Measurements from ENCODE around the gene FXR1.
"Not testable (repeated sequence)": the region's sequence is repeated elsewhere in the genome, so short reads cannot be mapped to it uniquely, and the experiment has no call there.

The FXR1 gene

DNA sequence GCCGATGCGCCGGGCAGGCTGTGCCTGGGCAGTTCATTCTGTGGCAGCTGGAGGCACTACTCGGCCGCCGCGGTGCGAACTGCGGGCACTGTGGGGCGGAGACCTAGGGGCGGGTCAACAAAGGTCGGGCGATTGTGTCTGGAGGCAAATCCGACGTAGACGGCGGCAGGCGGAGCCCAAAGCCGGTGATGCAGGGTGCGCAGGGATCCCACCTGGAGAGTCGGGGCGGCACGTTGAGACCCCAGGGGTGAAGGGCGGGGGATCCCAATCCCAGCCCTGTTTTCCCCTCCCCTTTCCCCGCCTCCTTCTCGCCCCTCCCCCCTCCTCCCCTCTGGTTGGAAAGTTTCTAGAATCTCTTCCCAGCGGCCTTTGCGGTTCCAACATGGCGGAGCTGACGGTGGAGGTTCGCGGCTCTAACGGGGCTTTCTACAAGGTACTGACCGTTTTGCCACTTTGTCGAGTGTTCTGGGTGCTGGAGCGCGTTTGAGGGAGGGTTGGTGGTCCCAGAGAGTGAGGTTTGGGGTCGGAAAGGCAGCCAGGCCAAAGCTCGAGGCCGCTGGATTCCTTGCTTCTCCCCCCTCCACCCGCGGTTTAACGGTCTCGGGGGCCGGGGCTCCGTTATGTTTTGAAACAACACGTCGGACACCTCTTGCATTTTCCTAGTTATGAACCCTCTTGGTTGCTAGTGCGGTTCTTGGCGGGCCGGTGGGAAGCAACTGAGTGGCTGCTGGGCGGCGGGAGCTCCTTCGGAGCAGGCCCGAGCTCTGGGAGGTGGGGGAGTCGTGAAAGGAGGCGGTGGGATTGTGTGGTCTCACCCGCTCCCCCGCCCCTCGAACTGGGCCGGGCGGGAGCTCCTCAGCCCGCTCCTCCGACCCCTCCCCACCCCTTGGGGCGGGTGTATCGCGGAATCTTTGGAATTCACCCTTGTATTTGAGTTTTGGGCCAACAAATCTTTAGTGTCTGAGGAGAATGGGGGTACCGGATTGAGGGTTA is at the start of gene FXR1:
Gene FXR1, plus strand, starts transcription at position 367 of the 993 bp plus-strand sequence. Its CDS starts 16 bp downstream, at position 383.
- DNase-seq: peak; percentile 77

DNA sequence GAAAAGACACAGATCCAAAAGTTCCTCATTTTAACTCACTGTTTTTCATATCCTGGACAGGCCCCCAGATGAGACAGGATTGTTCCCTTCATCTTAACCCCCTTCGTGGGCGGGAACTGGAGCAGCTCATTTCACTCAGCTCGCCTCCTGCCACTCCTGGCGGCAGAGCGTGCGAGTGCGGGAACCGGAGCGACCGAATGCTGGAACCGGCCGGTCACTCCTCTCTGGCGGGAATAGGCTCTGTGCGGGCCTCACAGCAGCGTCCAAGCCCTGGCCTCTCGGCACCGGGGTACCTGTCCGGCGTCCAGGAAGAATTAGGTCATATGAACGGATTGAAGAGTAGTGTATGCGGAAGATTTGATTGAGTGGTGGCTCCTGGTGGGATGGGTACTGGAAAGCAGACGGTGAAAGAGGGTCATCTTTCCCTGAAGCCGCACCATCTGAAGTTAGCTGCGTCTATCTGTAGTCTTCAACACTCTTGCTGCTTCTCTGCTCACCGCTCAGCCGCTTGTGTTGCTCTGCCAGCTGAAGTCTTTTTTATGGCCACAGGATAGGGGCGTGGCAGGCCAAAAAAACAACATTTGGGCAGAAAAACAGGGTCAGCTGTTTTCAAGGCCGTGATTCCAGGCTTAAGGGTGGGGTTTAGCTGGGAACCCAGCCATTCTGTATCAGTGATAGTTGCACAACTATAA is 42.3 kb upstream of the FXR1 start:
- no peak for DNase-seq

DNA sequence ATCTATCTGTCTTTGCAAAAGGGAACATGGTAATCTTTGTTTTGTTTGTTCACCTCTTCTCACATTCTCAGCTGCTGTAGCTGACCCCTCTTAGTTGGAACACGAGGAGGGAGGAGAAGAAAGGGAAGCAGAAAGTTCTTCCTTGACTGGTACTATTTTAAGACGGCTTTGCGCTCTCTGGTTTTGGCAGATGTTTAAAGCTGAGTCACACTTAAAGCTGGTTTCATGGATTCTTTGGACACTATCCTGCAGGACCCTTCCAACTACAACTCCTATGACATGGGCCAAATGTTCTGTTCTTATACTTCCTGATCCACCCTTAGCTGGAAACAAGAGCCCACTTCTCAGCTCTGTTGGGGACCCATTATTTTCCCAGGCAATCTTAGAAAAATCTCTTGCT is 40.6 kb upstream of the FXR1 start:
- no peak for DNase-seq

DNA sequence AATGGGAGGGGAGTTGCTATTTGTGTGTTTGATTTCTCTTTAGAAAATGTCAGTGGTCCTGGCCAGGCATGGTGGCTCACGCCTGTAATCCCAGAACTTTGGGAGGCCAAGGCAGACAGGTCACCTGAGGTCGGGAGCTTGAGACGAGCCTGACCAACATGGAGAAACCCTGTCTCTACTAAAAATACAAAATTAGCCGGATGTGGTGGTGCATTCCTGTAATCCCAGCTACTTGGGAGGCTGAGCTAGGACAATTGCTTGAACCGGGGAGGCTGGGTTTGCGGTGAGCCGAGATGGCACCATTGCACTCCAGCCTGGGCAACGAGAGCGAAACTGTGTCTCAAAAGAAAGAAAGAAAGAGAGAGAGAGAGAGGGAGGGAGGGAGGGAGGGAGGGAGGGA is 40.0 kb upstream of the FXR1 start:
- not testable (repeated sequence) for DNase-seq

DNA sequence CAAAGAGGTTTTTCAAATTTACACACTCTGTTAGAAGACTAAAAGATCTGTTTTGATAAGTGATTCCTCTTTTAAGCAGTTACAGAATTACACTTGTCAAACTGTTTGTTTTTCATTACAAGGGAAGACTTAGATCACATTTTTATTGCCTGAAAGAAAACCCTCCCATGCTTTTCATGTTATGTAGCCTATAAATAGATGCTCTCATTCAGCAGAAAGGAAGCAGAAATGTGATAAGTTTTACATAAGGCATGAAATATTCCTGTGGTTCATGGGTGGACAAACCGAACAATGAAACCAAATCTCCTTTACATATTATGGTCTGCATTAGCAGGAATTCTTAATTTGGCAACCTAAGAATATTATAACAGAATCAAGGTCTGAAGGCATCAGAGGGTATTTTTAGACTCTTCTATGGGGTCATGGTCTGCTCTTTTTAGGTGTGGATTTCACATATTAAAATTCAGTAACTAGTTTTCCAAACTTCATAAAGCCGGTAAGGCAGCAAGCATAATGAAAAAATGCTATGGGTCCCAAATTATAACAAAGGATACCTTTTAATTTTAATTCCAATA is 37.3 kb upstream of the FXR1 start:
- DNase-seq: no peak

DNA sequence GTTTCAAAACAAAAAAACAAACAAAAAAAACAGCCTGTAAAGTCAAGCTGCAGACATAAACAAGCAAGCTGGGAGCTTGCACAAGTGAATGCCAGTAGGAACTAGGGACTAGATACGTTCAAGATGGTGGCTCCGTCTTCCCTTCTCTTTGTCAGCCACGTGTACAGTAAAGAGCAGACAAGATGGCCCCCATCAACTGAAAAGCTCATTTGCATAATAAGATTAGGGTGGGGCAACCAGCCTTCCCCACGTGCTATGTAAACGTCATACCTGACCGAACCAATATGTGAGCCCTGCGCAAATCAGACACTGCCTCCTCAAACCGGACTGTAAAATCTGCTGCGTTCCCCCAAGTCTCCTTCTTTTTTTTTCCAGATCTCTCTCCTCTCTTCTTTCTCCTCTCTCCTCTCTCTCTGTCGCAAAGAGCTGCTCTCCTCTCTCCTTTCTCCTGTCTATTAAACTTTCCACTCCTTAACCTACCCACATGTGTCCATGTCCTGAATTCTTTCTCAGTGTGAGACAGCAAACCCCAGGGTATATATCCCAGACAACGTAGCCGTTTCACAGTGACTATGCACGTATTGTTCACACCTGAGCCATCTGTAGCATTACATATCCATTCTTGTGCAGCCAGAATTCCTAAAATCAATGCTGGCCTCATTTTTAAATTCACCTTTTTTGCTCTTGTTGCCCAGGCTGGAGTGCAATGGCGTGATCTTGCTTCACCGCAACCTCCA is 31.2 kb upstream of the FXR1 start:
- no peak for DNase-seq

DNA sequence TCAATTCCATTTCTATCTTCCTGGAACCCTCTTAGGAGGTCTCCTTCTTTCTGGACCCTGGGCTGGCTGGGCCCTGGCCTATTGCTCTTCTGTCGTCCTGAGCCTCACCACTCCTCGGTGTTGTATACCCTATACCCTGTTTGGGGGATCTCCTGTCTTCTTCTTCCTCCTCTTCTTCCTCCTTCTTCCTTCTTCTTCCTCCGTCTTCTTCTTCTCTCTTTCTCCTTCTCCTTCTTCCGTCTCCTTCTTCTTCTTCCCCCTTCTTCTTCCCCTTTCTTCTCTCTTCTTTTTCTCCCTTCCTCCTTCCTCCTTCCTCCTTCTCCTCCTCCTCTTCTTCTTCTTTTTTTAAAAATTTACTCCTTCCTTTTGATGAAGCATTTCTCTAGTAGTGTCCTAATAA is 30.4 kb upstream of the FXR1 start:
- no peak for DNase-seq

DNA sequence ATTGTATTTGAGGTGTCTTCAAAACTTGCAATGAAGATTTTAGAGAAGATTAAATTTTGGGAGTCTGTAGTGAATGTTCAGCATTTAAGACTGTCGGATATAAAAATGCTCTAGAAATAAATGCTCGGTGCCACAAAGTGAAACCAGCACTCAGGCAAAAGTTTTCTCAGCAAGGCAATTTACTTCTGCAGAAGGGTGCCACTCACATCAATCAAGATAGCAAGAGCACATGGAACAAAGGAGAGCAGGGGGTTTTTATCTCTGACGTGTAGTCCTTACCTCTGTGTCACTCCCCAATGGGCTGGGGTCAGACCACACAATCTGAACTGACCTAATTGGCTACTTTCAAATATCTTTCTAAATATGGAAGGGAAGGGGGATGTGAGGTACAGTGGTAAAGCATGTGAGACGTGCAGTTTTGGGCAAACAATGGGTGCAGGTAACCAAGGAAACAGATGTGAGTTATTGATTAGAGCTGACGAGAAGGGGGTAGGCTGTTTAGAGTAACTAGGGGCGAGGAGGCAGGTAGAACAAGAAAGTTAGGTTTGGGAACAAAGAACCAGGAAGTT is 23.4 kb upstream of the FXR1 start:
- no peak for DNase-seq

DNA sequence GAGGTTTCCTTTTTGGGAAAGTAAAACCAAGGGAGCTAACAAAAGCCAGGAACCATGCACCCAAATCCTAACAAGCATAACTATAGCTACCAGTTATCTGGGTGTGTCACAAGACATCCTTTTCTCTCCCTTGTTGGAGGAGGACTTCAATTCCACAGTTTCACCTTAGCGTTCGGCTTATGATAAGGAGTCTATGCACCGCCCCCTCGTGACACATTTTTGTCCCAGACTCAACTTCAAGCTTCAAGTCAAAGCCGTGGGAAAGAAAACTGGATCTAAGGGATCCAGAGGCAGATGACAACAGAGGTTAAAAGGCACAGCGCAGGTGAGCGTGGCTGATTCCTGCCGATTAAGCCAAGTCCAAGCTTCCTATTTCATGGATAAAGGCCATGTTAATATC is 13.9 kb upstream of the FXR1 start:
- no peak for DNase-seq

DNA sequence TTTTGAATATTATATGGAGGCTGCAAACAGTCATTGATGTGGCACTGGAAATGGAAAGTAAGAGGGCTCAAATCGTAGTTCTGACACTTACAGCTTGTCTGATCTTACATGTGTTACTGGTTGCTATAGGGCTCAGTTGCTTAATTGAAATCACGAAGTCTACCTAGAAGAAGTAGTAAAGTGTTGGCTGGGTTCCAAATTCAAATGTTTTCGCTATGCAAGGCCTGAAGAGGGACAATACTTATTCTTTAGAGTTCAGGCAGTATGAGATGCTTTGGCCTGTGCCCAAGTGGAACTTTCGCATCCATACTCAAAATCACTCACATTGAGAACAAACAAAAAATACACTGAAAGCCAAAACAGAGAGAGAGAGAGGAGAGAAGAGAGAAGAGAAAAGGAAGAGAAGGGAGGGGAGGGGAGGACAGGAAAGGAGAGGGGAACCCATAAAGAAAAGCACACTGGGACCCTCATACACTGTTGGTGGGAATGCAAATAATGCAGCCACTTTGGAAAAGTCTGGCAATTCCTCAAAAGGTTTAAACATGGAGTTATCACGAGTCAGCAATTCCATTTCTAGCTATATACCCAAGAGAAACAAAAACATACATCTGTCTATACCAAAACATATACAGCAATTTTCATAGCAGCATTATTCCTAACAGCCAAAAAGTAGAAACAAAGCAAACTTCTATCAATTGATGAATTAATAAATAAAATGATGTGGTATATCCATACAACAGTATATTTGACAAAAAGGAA is 2.9 kb upstream of the FXR1 start:
- no peak for DNase-seq

DNA sequence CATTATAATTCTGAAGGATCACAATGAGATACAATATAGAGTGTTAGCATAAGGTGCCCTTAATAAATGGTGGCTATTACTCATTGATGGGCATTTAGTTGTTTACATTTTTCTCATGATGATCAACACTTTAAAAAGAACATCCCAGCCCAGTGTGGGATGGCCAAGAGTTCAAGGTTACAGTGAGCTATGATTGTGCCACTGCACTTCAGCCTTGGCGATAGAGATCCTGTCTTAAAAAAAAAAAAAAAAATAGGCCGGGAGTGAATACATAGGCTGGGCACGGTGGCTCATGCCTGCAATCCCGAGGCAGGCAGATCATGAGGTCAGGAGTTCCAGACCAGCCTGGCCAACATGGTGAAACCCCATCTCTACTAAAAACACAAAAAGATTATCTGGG is 1.6 kb upstream of the FXR1 start:
- DNase-seq: no peak

DNA sequence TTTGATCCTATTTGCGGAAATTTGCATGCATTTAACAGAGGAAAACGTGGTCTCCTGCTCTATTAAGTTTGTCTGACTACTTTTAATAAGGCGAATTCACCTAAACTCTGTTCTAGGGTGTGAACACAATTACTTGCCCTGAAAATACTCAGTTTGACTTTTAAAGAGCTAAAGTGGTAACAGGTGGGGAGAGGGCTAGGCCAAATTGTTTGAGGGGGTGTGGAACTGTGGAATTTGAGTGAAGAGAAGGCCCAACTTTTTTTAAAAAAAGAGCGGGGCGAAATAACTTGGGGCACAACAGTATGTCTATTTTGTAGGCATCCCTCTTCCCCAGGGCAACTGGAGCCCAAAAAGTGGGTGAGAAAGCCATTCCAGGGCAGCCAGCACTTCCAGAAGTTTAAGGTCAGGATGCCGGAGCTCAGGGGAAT is 580 bp upstream of the FXR1 start:
- DNase-seq: no peak

DNA sequence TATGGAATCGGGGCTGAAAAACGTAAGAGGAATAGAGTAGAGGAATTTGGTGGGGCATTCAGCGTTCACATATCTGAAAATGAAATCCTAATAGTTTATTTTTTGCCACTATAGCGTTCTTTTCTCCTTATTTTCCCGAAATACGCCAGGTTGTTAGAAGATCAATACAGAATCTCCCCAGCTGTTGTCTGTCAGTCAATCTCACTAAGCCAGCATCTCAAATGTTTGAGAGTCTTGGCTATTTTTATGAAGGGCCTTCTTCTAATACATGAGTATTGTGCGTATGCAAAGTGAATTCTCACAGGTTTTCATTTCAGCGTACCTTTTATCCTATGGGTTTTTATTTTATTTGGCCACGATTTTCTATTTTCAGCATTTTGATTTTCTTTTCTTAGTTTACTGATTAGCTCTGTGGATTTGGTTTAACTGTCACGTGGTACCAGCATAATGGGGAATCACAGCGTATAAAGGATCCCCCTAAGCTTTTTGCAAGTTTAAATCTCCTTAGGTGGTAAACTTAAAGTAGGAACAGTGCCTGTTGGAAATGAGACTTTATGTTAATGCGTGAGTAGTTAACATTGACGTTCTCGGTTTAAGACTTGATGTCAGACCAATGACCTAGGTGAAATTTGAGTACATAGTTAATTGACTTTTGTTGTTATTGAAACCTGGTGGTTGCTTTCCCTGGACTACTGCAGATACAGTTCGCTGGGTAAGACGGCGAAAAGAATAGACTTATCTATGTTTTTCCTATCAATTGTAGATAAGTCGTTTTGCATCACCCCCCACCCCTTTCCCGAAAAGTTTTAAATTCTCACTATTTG is 1.3 kb downstream of the FXR1 start:
- DNase-seq: no peak

DNA sequence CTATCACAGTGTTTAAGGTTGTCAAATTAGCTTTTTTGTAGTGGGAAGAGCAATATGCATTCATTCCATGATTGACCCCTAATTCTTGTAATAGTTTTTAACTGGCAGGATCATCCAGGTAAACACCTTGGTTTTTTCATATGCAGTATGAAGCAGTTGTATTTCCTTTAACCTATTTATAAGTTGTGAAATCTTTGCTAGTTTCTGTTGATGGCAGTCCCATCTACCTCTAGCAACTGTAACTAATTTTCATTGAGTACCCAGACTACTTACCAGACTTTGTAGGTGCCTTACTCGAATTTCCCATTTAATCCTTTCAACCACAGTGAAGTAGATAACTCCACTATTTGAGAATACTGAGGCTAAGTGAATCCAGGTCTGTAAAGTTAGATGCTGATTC is 6.1 kb downstream of the FXR1 start:
- DNase-seq: no peak

DNA sequence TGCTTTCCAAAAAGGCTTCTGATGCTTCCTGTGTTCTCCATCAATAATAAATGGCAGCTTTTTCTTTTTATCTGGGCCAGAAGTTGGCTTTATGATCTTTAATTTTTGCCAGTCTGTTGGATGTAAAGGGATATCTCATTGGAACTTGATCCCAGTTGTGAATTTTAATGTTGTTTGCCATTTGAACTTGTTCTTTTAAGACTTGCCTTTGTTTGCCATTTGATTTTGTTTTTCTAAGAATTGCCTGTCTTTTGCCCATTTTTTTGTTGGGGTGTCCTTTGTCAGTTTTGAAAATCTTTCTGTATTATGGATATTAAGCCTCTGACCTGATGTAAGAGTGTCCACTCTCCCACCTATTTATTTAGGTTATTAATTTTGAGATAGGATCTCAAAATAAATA is 9.8 kb downstream of the FXR1 start:
- no peak for DNase-seq

DNA sequence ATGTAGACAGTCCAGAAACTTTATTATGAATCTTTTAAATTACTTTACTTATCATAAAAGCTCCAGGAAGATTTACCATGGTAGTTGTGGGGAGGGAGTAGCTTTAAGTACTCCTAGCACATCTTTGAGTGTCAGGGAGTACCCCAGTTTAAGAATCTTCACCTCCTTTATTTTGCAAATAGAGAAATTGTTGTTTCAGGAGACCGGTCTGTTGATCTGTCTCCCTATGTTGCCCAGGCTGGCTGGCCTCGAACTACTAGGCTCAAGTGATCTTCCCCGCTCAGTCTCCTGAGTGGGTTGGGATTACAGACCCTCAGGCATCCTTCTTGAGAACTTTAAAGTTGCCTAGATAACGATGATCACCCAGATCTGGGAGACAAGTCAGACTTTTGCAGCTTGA is 11.1 kb downstream of the FXR1 start:
- DNase-seq: no peak

DNA sequence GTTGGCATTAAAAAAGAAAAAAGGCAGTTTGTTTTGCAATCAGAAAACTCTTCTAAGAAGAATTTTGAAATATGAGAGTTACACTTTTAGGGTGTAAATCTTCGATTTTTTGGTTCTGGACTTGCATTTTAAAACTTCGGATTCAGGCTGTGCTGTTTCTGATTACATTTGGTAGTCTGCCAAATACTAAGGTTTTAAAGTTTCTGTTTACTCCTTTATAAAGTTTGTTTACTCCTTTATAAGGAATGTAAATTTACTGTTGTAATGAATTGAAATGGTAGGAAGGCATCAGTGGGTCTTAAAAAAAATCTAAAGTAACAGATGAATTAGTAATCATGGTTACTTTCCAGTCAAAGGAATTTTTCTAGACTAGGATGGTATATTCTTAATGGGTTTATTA is 14.1 kb downstream of the FXR1 start:
- no peak for DNase-seq

DNA sequence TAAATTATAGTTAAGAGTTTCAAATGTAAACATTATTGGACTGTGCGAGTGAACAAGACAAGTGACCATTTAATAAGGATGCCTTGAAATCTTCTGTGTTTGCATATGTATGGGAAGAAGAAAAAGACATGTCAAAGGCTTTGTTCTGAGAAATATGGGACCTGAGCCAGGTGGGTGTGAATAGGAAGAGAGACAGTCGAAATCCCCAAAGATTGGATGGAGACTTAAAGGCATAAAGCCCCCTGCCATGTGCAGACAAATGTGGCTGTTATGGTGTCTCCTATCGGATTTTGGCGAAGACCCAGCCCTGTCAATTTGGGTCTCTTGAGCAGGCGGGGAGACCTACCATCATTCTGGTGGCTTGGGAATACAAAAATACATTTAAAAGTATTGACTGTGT is 16.9 kb downstream of the FXR1 start:
- DNase-seq: no peak

DNA sequence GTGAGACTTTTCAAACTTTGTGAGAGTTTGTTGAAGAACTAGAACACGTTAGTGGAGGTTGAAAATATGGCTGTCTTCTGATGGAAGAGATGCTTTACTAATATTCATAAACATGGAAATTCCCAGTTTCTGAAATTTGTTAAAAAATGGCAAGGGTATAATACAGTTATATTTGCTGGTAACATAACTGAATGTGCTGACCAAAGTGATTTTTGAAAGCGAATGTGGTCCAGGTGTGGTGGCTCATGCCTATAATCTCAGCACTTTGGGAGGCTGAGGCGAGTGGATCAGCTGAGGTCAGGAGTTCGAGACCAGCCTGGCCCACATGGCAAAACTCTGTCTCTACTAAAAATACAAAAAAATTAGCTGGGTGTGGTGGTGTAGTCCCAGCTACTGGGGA is 18.1 kb downstream of the FXR1 start:
- DNase-seq: no peak

DNA sequence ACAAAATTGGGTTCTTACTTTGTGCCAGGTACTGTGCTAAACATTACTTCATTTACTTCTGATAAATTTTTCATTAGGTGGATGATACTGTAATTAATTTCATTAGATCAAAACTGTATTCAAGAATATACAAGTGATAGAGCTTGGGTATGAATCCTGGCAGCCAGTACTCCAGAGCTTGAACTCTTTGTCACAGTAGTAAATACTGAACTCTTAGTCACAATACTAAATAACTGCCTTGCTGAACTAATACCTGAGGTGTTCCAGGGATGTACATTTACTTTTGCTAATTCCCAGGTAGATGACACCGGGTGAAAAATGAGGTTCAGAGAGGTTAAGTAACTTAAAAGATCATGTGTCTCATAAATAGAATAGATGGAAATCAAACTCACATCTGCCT is 20.3 kb downstream of the FXR1 start:
- no peak for DNase-seq

DNA sequence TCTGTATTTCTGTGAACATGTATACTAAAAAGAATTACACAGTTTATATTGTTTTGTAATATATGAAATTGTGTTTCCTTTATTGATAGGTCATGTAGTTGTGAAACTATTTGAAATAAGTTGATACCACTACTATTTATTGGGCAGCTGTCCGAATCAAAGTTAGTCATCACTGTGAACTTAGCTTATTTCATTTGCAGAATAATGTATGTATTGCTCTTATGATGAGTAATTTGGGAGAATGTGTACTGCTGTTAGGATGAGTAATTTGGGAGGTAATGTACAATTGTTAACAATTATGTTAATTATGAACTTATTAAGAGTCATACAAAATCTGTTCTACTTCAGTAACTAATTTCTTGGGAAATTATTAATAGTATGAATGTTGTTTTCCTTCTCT is 22.2 kb downstream of the FXR1 start:
- no peak for DNase-seq
